ENCODE data around the gene CNGA2. TPM values are rescaled to one million over a fixed set of nuclear protein-coding genes. Genes with fewer than 3 reads are reported as not detected.

Gene CNGA2
- total RNA-seq, 1 donor from 2014 or later = not detected

DNA sequence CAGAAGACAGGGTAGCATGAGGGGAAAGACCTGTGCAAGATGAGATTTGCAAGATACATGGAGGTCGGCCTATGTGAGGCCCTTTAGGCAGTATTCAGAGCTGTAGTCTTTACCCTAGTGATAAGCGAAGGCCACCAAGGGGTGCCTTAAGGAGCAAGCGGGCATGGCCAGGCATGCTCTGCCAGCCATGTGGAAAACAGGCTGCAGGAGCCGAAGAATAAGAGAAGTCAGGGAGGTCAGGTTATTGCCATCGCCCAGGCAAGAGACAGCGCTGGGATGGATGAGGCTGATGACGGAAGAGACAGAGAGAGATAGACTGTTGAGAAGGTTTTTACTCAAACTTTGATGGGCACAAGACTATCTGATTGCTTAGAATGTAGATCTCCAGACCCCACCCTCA, 25.7 kb upstream of the CNGA2 start:
- no peak for ATAC-seq (ENCODE audit: poor library complexity)
- intact Hi-C loops (cut with DNase I) = no loop called here
- DNase-seq = no peak

DNA sequence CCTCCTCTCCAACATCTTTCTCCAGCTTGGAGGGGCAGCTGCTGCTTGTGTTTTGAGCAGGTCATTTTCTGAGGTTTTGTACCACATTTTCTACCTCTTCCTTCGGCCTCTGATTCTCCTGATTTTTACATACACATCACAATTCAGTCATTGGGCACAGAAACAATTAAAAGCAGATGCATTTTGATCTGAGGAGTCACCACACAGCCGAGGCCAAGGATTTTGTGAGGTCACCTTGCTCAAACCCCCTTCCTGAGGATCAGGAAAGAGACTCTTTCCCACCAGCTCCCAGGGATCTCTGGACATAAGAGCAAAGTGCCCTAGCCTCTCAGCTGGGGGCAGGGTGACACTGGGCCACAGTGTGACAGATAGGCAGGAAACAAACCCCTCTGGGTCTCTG, 24.1 kb upstream of the CNGA2 start:
- DNase-seq (no peak), ATAC-seq (ENCODE audit: poor library complexity) (no peak)
- intact Hi-C loops (cut with DNase I) = no loop called here

DNA sequence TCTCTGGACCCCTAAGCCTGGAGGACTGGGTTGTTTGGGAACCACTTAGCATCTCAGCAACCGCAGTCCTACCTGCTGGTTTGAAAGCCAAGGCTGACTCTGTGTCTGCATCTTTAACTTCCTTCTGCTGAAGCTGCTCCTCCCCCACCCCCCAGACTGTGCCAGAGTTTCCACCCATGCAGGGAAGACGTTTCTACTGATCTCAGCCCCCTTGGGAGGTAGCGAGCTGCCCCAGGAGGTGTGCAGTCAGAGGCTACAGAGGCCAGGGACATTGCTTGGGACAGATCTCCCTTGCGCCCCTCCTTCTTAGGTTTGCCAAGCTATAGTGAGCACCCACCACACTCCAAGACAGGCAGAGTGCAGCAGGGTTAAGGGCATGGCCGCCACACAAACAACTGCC, 23.4 kb upstream of the CNGA2 start:
- intact Hi-C loops (cut with DNase I) = no loop called here
- DNase-seq (no peak), ATAC-seq (ENCODE audit: poor library complexity) (no peak)

DNA sequence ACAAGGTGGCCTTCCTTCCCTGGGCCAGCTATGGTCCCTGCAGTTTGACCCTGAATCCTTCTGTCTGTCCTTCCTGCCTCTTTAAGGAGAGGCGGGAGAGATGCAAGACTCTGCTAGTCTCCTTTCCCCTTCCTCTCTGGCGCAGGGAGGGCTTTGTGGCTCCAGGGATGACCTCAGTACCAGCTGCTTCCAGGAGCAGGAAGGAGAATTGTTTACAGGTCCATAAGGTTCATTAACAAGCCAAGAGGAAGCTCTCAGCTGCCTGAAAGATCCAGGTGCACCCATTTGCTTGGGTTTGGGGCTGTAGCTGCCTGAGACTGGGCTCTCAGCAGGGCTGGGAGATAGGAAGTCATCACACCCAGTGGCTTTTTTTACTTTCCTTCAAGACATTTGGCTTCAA, 22.8 kb upstream of the CNGA2 start:
- DNase-seq (no peak), ATAC-seq (ENCODE audit: poor library complexity) (no peak)
- intact Hi-C loops (cut with DNase I) = no loop called here

DNA sequence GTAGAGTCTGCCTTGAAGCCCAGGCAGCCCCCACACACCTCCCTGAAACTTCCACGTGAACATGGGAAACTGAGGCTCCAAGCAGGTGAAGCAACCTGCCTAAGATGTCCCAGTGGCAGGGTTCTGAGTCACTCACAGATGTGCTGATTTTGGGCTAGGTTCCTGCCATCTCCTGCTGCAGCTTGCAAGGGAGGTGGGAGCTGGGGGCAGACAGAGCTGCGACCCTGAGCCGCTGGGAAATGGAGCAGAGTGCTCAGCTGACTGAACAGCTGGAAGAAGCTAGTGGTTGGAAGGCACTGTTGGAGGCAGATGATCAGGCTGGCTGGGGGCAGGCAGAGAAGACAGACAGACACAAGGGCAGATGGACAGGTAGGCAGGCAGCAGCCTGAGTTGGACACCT, 22.3 kb upstream of the CNGA2 start:
- intact Hi-C loops (cut with DNase I) = no loop called here
- DNase-seq = no peak
- no peak for ATAC-seq (ENCODE audit: poor library complexity)

DNA sequence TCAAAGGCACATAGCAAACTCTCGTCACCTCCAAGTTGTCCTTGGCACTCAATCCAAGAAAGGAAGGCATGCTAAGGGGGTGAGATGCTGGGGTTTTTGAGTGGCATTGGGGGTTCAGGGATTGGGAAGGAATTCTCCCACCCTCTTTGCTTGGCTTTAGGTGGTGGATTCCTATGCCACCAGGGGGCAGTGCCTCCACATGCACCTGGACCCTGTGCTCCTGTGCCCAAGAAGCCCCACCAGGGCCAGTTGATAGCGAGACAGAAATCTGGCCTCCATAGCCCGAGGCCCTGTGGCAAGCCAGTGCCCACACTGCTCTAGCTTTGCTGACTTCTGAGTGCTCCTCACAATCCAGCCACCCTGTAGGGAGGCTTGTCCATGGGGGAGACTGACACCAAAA, 20.7 kb upstream of the CNGA2 start:
- intact Hi-C loops (cut with DNase I) = no loop called here
- DNase-seq (no peak), ATAC-seq (ENCODE audit: poor library complexity) (no peak)

DNA sequence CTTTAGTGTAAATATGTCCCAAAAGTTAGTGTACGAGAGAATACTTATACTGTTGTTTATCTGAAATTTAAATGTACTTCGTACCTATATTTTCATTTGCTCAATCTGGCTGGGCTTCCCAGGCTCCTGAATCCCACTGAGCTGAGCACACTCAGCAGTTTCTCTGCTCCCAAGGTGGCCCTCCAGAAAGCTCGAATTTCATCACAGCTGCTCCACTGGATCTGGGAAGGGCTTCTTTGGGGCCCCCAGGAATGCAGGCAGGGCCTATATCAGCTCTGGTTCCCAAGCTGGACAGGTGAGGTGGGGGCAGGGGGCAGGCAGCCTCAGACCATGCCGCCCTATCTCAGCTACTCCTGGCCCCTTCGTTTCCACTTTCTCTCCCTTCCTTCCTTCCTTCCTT, 20.2 kb upstream of the CNGA2 start:
- ATAC-seq (ENCODE audit: poor library complexity) = no peak
- intact Hi-C loops (cut with DNase I) = no loop called here
- DNase-seq = no peak

DNA sequence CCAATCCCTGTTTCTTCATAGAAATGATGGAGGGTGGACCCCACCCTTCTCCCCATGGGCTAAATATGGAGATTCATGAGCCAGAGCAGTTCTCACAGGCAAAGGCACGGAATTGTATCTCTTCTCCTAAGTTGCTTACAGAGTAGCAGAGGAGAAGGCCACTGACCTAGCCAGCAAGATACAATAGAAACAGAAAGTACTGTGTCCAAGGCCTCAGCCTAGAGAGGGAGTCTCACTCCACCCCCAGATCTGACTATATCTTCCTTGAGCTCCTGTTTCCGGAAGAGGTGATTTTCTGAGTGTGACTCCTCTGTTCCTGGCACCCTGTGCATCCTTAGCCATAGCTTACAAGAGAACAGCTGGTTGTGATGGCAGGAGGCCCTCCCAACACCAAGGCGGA, 18.8 kb upstream of the CNGA2 start, which contains the start of gene FATE1:
TSS of gene FATE1 (plus strand) at position 284 of the 400 bp plus-strand sequence. CDS start at position 369, 85 bp downstream.
- DNase-seq (no peak), ATAC-seq (ENCODE audit: poor library complexity) (no peak)
- intact Hi-C loops (cut with DNase I) = no loop called here

DNA sequence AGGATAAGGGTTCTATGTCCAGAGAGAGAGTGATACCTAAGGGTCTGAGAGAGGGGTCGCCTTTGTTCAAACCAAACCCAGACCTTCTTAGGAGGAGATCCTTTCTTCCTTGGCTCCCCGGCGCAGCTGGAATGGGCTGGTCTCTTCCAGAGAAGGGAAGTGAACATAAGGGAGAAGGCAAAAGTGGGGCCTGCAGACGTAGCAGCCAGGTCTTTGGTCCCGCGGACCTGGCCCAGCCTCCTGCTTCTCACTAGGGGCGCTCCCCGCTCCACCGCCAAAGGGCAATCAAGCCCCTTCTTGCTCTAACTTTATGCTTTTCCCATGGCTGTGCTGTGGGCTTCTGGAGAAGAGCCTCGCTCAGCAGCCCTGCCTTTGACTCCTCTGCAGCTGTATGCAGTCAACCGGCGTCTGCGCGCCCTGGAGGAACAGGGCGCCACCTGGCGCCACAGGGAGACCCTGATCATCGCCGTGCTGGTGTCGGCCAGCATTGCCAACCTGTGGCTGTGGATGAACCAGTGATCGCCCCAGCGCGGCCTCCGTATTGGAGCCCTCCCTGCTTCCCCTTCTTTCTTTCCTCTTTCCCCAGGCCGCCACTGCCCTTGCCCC, 12.2 kb upstream of the CNGA2 start:
- intact Hi-C loops (cut with DNase I) = no loop called here
- DNase-seq (peak; percentile 47), ATAC-seq (ENCODE audit: poor library complexity) (peak; percentile 67)

DNA sequence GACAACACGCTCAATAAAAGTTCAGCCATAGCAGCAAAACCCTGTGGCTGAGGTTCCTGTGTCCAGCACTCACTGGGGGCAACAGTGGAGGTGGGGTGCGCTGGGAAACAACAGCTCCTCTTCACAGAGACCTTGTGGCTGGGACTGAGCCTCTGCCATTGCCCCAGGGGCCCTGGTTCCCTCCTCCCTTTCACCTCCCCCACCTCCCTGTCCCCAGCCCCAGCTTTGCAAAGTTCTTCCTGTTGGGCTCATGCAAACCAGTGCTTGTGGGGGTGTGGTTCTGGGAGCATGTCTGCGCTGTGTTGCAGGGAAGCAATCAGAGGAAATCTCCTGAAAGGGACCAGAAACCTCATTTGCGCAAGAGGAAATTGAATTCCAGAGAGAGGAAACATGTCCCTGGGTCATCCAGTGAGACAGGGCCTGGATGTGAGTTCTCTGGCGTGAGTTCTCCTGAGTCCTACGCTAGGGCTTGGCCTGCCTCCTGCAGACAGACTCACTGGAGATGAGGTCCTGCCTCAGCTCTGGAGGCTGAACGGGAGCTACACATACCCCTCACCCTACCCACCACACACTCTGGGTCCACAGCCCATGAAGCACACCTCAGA, 11.3 kb upstream of the CNGA2 start:
- ATAC-seq (ENCODE audit: poor library complexity) = no peak
- no peak for DNase-seq

DNA sequence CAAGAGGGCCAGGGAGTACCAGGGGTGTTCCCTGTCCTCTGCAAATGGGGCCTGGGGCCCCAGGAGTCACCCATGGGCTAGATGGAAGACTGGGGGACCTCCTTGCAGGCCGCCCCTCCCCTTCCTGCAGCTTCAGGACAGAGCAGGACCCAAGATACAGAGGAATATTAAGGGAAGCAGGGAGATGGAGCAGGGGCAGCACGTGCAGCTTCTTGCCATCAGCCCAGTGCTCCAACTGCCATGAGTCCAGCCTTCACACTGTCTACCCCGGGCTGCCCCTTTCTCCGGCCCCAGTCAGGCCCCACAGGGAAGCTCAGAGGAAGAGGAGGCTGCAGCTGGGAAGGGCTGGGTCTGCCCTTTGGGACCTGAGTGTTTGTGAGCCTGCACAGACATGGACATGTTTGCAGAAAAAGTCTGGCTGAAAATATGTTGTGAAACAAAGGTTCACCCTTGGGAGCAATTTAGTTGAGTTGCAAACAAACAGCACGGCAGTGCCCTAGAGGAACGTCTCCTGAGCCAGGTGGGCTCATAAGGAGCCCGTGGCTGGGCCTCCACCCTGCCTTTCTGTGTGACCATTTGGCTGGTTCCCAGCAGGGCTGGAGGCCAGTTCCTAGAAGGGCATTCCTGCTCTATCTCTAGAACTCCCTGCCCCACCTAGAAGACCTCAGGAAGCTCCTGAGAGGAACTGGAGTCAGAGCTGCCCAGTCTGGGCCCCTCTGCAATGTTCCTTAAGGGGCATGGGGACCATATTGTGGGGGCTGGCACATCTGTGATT, 9.8 kb upstream of the CNGA2 start:
- no peak for DNase-seq
- no peak for ATAC-seq (ENCODE audit: poor library complexity)
- intact Hi-C loops (cut with DNase I) = no loop called here

More for the DNA sequence above, 11.3 kb upstream of the CNGA2 start:
- intact Hi-C loops (cut with DNase I) = no loop called here

DNA sequence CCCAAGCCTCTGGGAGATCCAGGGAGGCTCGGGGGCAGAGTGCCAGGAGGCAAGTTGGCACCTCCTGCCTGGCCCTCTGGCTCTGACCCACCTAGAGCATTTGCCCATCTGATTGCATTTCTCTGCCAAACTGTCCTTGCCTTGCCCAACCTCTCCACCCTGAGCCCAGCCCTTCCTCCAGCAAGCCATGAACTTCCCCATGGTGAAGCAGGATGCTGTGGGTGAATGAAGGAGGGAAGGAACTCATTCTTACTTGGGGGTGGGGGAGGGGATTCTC, 9.3 kb upstream of the CNGA2 start:
- no peak for DNase-seq
- ATAC-seq (ENCODE audit: poor library complexity) = no peak
- intact Hi-C loops (cut with DNase I) = no loop called here

DNA sequence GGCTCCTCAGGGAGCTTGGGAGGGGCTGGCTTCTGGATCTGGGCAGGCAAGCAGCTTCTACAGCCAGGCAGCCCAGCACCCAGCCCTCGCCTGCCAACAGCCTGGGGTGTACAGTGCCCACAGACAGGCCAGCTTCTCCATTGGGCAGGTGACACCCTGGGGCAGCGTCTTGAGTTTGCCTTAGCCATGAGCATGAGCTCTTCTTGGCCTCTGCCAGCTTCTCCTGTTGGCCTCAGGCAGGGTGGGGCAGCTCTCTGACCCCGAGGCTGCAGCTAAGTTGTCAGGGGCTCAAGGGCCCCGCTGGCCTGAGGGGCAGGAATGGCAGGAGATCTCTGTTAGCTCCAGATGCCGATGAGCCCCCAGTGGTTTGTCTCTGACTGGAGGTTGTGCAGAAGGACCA, 7.8 kb upstream of the CNGA2 start:
- ATAC-seq (ENCODE audit: poor library complexity) (no peak), DNase-seq (no peak)
- intact Hi-C loops (cut with DNase I) = no loop called here

DNA sequence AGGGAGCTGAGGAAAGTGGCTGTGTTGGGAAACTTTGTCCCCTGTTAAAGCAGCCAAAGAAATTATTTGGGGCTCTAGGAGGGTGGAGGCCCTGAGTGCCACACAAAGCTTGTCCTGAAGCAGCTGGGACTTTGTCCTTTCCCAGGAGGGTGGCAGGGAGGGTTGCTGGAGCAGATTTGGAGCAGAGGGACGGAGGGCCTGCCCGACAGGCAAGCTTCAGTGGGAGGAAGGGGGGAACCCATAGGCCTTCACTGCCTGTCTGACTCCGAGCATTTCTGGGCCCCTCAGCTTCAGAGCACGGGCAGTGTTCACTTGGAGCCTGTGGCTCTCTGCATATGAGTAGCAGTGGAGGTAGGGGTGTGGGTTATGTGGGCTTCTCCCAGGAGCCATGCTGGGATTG, 7.2 kb upstream of the CNGA2 start:
- DNase-seq (no peak), ATAC-seq (ENCODE audit: poor library complexity) (no peak)
- intact Hi-C loops (cut with DNase I) = no loop called here

DNA sequence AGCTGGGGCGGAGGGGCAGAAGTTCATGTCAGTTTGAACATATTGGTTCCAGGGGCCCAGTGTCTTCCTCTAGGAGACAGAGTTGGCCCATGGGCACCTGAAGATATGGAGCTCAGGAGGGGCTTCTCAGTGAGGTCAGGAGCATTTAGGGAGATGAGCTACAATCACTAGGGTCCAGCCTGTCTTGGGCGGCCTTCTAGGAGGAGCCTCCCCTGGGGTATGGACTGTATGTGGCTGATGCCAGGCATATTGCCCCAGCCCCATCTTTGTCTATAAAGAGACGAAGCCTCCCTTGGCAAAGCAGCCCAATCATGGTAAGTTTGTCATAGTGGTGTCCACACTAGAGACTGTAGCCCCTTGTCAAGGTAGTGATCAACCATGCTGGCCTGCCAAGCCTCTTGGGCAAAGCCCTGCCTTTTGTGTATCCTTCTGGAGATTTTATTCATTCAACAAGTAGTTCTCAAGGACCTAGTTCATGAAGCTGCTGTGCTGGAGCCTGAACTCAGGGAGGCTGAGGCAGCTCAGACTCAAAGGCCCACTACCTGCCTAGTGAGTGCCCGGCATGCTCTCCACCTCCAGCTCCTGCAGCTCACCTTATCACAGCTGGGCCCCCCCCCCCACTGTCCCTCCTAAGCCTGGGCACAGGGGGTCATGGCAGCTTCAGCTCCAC, 5.4 kb upstream of the CNGA2 start:
- no peak for ATAC-seq (ENCODE audit: poor library complexity)
- intact Hi-C loops (cut with DNase I) = no loop called here
- DNase-seq = no peak

DNA sequence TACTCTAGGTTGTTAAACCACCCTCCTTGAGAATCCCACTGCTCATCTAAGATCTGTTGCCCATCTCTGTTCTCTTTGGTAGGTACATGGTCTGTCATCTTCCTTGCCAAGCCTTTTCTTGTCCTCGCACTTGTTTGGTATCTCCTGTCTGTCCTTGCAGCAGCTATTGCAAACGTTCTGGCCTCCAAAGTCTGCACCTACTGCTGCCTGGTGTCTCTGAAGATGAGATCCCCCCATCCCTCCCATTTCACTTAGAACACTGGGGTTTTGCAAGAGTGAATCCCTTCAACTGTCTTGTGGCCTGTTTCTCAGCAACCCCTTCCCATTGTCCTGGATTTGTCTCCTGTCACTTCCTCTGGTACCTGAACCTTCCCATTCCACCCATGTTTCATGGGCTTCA, 673 bp downstream of the CNGA2 start:
- DNase-seq (no peak), ATAC-seq (ENCODE audit: poor library complexity) (no peak)
- intact Hi-C loops (cut with DNase I) = no loop called here

DNA sequence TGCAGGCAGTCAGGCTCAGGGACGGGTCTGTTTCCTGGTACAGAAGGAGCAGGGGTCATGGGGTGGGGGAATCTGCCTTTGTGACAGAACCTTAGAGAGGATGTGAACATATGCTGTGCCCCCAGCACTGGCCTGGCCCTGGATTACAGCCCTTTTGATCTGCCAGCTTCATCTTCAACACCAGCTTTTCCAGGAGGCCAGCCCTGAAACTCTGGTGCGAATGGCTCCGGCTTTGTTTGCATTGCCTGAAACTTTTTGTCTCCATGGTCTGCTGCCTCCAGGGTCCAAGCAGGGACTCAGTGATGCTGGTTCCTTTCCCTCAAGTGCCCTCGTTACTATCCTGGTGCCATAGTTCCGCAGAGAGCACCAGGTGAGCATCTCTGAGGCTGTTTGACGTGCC, 2.1 kb downstream of the CNGA2 start:
- DNase-seq = no peak
- intact Hi-C loops (cut with DNase I) = no loop called here
- ATAC-seq (ENCODE audit: poor library complexity) = no peak

DNA sequence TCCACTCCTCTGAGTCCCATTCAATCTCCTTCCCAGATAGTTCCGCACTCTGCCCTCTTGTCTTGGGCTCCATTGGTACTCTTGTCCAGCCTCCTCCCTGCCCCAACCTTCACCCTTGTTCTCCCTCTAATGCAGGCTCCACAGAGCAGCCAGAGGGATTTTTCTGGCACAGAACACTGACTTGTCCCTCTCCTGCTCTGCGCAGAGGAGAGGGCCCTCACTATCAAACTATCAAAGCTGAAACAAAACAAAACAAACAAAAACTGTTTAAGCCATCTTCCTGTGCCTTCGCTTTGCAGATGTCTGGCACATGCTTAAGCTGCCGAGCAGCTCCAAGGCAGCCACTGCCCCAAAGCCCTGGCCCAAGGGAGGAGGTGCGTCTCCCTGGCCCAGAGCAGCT, 2.9 kb downstream of the CNGA2 start:
- DNase-seq = no peak
- intact Hi-C loops (cut with DNase I) = no loop called here
- ATAC-seq (ENCODE audit: poor library complexity) = no peak

DNA sequence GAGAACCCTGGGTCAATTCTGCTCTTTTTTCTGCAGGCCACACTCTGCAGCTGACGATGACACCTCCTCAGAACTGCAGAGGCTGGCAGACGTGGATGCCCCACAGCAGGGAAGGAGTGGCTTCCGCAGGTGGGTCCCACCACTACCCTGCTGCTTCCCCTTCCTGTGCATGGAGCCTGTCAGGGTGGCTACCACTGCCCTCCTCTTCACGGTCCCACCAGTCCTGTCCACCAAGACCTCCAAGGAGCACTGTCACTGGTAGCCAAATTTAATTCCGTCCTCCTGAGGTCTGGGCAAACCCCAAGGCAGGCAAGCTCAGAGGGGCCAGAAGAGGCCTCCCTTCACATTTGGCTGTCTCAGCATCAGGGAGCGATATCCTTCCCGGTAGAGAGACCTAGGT, 4.2 kb downstream of the CNGA2 start:
- DNase-seq (no peak), ATAC-seq (ENCODE audit: poor library complexity) (no peak)
- intact Hi-C loops (cut with DNase I) = no loop called here

DNA sequence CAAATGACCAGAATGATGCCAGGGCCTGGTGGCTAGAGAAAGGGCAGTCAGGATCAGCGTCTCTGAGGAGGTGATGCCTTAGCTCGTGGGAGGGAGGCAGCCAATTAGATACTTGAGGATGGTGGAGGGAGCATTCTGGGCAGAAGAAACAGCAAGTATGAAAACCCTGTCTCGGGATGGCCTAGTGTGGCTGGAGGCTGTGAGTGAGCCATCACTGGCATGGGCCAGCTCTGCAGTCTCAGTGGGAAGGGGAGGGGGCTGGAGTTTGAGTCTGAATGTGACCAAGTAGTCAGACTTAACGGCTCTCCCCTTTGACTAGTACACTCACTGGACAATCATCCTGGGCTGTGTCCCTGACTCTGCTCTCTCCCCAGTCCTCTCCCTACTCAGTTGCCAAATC, 7.1 kb downstream of the CNGA2 start:
- intact Hi-C loops (cut with DNase I) = no loop called here
- ATAC-seq (ENCODE audit: poor library complexity) = no peak
- no peak for DNase-seq
